ENCODE results near the gene RBFOX2. TPM values are rescaled to one million over a fixed set of nuclear protein-coding genes. Genes with fewer than 3 reads are reported as not detected.
A peak's percentile ranks its signal among the peaks of the same experiment; 100 is the strongest.

Gene RBFOX2
- total and polyA plus RNA-seq, 4 donors: 14.2 to 53.6 (median 25.6) TPM

GRCh38 chr22:35735542-35735941, 293.1 kb downstream of the RBFOX2 start:
- Histone ChIP-seq H3K4me1 (ENCODE audit: control insufficient read depth in 4 of 4, insufficient read depth in 4 of 4, low read length in 3 of 4) (peaks cover 0 to 17% (median 9%) of the 10 kb centered on the region in 4 donors), H3K27me3 (ENCODE audit: control insufficient read depth in 4 of 4, insufficient read depth in 4 of 4, low read length in 3 of 4) (no peaks in the 10 kb centered on the region), H3K36me3 (ENCODE audit: control insufficient read depth in 4 of 4, insufficient read depth in 3 of 4, low read depth in 1 of 4, low read length in 3 of 4) (peaks cover 0 to 2% (median 0%) of the 10 kb centered on the region in 4 donors), H3K27ac (ENCODE audit: low read depth in 1 of 2, low read length in 2 of 2) (no peak overlapping the region), H3K9ac (ENCODE audit: low read depth in 1 of 2, low read length in 2 of 2) (no peak overlapping the region), H3K9me3 (ENCODE audit: control insufficient read depth in 4 of 4, low read length in 3 of 4) (no peaks in the 10 kb centered on the region), H3K4me3 (ENCODE audit: low read depth in 1 of 3, low read length in 3 of 3) (no peak overlapping the region)
- DNase-seq (ENCODE audit: low spot score): peak; percentile 9
- TF ChIP-seq FOXA2 (IDR thresholded peaks at IDR 0.05) (no peak), HNF4A (conservative IDR thresholded peaks at IDR 0.05) (no peak)
- 86% methylated on average over 1 of the region's 1 CpG for WGBS

GRCh38 chr22:35734517-35734827, 294.2 kb downstream of the RBFOX2 start:
- H3K27me3 ChIP-seq (ENCODE audit: control insufficient read depth in 4 of 4, insufficient read depth in 4 of 4, low read length in 3 of 4): no peaks in the 10 kb centered on the region
- 86% methylated on average over 7 of the region's 7 CpGs for WGBS

GRCh38 chr22:35733791-35734516, 294.7 kb downstream of the RBFOX2 start:
- DNase-seq (ENCODE audit: low spot score): peak; percentile 17
- Histone ChIP-seq H3K9me3 (ENCODE audit: control insufficient read depth in 4 of 4, low read length in 3 of 4) (no peaks in the 10 kb centered on the region), H3K9ac (ENCODE audit: low read depth in 1 of 2, low read length in 2 of 2) (no peak overlapping the region), H3K4me1 (ENCODE audit: control insufficient read depth in 4 of 4, insufficient read depth in 4 of 4, low read length in 3 of 4) (peaks cover 0 to 13% (median 8%) of the 10 kb centered on the region in 4 donors), H3K27me3 (ENCODE audit: control insufficient read depth in 4 of 4, insufficient read depth in 4 of 4, low read length in 3 of 4) (no peaks in the 10 kb centered on the region), H3K27ac (ENCODE audit: low read depth in 1 of 2, low read length in 2 of 2) (no peak overlapping the region), H3K36me3 (ENCODE audit: control insufficient read depth in 4 of 4, insufficient read depth in 3 of 4, low read depth in 1 of 4, low read length in 3 of 4) (peaks cover 0 to 2% (median 0%) of the 10 kb centered on the region in 4 donors), H3K4me3 (ENCODE audit: low read depth in 1 of 3, low read length in 3 of 3) (no peak overlapping the region)
- 62% methylated on average over 7 of the region's 7 CpGs for WGBS
- no peak for TF ChIP-seq HNF4G (IDR thresholded peaks at IDR 0.05)
- TF ChIP-seq HNF4A (conservative IDR thresholded peaks at IDR 0.05): peak; percentile 59 to 64

More at GRCh38 chr22:35734517-35734827, 294.2 kb downstream of the RBFOX2 start:
- no peak overlapping the region for H3K4me3 ChIP-seq (ENCODE audit: low read depth in 1 of 3, low read length in 3 of 3)
- no peak overlapping the region for H3K27ac ChIP-seq (ENCODE audit: low read depth in 1 of 2, low read length in 2 of 2)
- H3K9me3 ChIP-seq (ENCODE audit: control insufficient read depth in 4 of 4, low read length in 3 of 4): no peaks in the 10 kb centered on the region
- H3K4me1 ChIP-seq (ENCODE audit: control insufficient read depth in 4 of 4, insufficient read depth in 4 of 4, low read length in 3 of 4): peaks cover 0 to 13% (median 8%) of the 10 kb centered on the region in 4 donors
- TF ChIP-seq HNF4A (conservative IDR thresholded peaks at IDR 0.05) (peak in 1 of 2 donors; percentile 0), JUND (IDR thresholded peaks at IDR 0.05) (no peak), NR2F2 (IDR thresholded peaks at IDR 0.05) (no peak), GABPA (IDR thresholded peaks at IDR 0.05 in 1 of 2, conservative IDR thresholded peaks at IDR 0.05 in 1 of 2) (no peak)
- DNase-seq (ENCODE audit: low spot score): peak; percentile 21
- no peak overlapping the region for H3K9ac ChIP-seq (ENCODE audit: low read depth in 1 of 2, low read length in 2 of 2)
- H3K36me3 ChIP-seq (ENCODE audit: control insufficient read depth in 4 of 4, insufficient read depth in 3 of 4, low read depth in 1 of 4, low read length in 3 of 4): peaks cover 0 to 2% (median 0%) of the 10 kb centered on the region in 4 donors

GRCh38 chr22:35733036-35733435, 295.6 kb downstream of the RBFOX2 start:
- WGBS: 89% methylated on average over 10 of the region's 10 CpGs
- H3K4me1 ChIP-seq (ENCODE audit: control insufficient read depth in 4 of 4, insufficient read depth in 4 of 4, low read length in 3 of 4): peaks cover 0 to 13% (median 8%) of the 10 kb centered on the region in 4 donors
- no peaks in the 10 kb centered on the region for H3K9me3 ChIP-seq (ENCODE audit: control insufficient read depth in 4 of 4, low read length in 3 of 4)
- no peak overlapping the region for H3K9ac ChIP-seq (ENCODE audit: low read depth in 1 of 2, low read length in 2 of 2)
- H3K27me3 ChIP-seq (ENCODE audit: control insufficient read depth in 4 of 4, insufficient read depth in 4 of 4, low read length in 3 of 4): no peaks in the 10 kb centered on the region
- no peaks in the 10 kb centered on the region for H3K36me3 ChIP-seq (ENCODE audit: control insufficient read depth in 4 of 4, insufficient read depth in 3 of 4, low read depth in 1 of 4, low read length in 3 of 4)
- no peak overlapping the region for H3K27ac ChIP-seq (ENCODE audit: low read depth in 1 of 2, low read length in 2 of 2)
- no peak for TF ChIP-seq EGR1 (IDR thresholded peaks at IDR 0.05; ENCODE audit: low read depth in 2 of 2)
- no peak for TF ChIP-seq TAF1 (conservative IDR thresholded peaks at IDR 0.05)
- TF ChIP-seq NR2F2 (IDR thresholded peaks at IDR 0.05): no peak
- TF ChIP-seq GABPA (IDR thresholded peaks at IDR 0.05 in 1 of 2, conservative IDR thresholded peaks at IDR 0.05 in 1 of 2): no peak
- TF ChIP-seq FOXA2 (IDR thresholded peaks at IDR 0.05): no peak
- no peak for TF ChIP-seq RXRA (IDR thresholded peaks at IDR 0.05)
- no peak for TF ChIP-seq SP1 (IDR thresholded peaks at IDR 0.05)
- TF ChIP-seq CTCF (IDR thresholded peaks at IDR 0.05; ENCODE audit: low read depth, low read length, missing input control): no peak
- TF ChIP-seq JUND (IDR thresholded peaks at IDR 0.05): no peak
- TF ChIP-seq ZBTB33 (IDR thresholded peaks at IDR 0.05): no peak
- TF ChIP-seq HNF4G (IDR thresholded peaks at IDR 0.05): no peak
- no peak for TF ChIP-seq HNF4A (conservative IDR thresholded peaks at IDR 0.05)
- no peak for TF ChIP-seq YY1 (IDR thresholded peaks at IDR 0.05)
- peak; percentile 12 for DNase-seq (ENCODE audit: low spot score)
- H3K4me3 ChIP-seq (ENCODE audit: low read depth in 1 of 3, low read length in 3 of 3): no peak overlapping the region
